Neural progenitor cell (in vitro differentiated cells): ENCODE measurements around the gene ACKR2.

Source experiments
- EZH2 ChIP-seq: fragments of 200-600 bp; sonication (generic); IDR thresholded peaks from 2 replicates; pipeline ENCODE4 v1.6.1; 2017; ENCODE audit warnings: antibody characterized with exemption, mild to moderate bottlenecking, moderate library complexity
- TF ChIP-seq, protein P1 (sequence below): fragments of 200-600 bp; sonication (generic); IDR thresholded peaks from 2 replicates; pipeline ENCODE4 v1.5.1; 2017; ENCODE audit warnings: antibody characterized with exemption, mild to moderate bottlenecking

DNA sequence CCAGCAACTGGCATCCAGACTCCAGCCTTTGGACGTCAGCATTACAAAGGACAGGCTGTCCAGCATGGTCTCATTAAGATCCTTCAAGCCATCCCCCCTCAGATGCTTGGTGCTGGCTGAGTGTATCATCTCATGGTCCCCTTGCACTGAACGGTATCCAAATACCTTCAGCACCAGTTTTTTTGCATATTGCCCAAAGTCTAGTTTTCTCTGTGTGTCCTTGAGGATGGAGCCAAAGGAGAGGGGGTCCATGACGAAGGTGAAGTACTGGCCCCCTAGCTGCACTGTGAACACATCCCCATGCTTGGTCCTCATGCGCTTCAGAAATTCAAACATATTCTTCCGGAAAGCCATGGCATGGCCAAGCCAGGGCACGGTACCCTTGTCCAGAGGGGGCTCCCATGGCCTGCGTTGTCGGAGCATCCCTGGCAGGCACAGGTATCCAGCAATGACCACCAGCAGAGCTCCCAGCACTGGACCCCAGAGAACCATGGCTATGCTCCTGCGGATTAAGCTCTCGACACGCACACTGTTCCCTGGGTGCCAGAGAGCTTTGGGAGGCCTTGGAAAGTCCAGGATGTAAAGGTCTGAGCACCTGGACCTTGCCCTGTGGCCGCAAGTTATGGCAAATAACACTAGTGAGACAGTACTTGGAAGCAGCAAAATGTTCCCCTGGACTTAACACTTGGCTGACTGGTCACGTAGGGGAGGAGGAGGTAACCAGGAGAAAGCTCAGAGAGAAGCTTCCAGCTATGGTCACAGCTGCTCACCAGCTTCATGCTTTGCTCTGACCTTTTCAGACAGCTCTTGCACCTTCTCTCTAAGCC is 66.3 kb downstream of the ACKR2 start, which contains the start of gene CYP8B1:
- TF ChIP-seq, protein P1, sequence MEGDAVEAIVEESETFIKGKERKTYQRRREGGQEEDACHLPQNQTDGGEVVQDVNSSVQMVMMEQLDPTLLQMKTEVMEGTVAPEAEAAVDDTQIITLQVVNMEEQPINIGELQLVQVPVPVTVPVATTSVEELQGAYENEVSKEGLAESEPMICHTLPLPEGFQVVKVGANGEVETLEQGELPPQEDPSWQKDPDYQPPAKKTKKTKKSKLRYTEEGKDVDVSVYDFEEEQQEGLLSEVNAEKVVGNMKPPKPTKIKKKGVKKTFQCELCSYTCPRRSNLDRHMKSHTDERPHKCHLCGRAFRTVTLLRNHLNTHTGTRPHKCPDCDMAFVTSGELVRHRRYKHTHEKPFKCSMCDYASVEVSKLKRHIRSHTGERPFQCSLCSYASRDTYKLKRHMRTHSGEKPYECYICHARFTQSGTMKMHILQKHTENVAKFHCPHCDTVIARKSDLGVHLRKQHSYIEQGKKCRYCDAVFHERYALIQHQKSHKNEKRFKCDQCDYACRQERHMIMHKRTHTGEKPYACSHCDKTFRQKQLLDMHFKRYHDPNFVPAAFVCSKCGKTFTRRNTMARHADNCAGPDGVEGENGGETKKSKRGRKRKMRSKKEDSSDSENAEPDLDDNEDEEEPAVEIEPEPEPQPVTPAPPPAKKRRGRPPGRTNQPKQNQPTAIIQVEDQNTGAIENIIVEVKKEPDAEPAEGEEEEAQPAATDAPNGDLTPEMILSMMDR, result no peak
- TF ChIP-seq EZH2, result no peak
